Bronchial epithelial cell (primary cell): ENCODE measurements around the gene SLC7A6OS. TPM values are rescaled to one million over a fixed set of nuclear protein-coding genes. Genes with fewer than 3 reads are reported as not detected.

Experiments used
- DNase-seq: peaks from one replicate; pipeline ENCODE4 v3.0.0-alpha.2; 2010; ENCODE audit warnings: low read depth
- FAIRE-seq: peaks from 2 replicates; lab custom pipeline; 2011; peaks lifted over from hg19 to GRCh38; lab: Jason Lieb, UNC
- H3K27me3 ChIP-seq: 2 replicates; pipeline ENCODE4 v1.5.1; 2011; ENCODE audit warnings: low read length; ENCODE audit not compliant: control insufficient read depth, insufficient read depth
- H3K36me3 ChIP-seq: 2 replicates; pipeline ENCODE4 v1.5.1; 2011; ENCODE audit warnings: low read length; ENCODE audit not compliant: control insufficient read depth, insufficient read depth
- H3K4me3 ChIP-seq: 2 replicates; pipeline ENCODE4 v1.5.1; 2011; ENCODE audit warnings: mild to moderate bottlenecking, low read depth, low read length, control low read depth
- total RNA-seq: library from RNA; depleted of rRNA; stranded (reverse); fragments of >200 nt; gene quantifications from 2 replicates; pipeline ENCODE4 v1.2.1, GENCODE V29; 2014
- TF ChIP-seq, protein P1 (sequence below): IDR thresholded peaks from 2 replicates; pipeline ENCODE4 v1.5.1; 2011; ENCODE audit warnings: mild to moderate bottlenecking, moderate library complexity, low read length, control low read depth, inconsistent platforms; ENCODE audit not compliant: insufficient read depth, severe bottlenecking

The SLC7A6OS gene
- total RNA-seq, 1 donor from 2014 or later, result 17.4 TPM

DNA sequence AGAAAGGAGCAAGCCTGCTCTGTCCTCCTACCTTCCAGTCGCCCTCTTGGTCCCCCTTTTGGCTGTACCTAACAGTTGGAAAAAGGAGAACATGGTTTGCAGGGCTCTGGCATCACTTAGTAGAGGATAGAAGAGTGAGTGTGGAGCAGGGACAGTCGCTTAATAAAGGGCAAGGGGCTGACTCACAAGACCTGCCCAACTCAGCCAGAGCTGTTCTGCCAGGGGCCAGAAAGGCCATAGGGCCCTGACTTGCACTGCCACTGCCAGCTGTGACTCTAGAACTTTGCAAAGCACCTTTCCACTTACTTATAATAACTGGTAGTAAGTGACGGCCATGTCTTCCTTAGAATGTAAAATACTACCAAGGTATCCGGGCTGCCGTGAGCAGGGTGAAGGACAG lies 13.6 kb upstream of the SLC7A6OS start:
- no peak for DNase-seq
- no peak for FAIRE-seq
- peaks cover 5% of the 10 kb centered on the region for H3K36me3 ChIP-seq
- TF ChIP-seq, protein P1, sequence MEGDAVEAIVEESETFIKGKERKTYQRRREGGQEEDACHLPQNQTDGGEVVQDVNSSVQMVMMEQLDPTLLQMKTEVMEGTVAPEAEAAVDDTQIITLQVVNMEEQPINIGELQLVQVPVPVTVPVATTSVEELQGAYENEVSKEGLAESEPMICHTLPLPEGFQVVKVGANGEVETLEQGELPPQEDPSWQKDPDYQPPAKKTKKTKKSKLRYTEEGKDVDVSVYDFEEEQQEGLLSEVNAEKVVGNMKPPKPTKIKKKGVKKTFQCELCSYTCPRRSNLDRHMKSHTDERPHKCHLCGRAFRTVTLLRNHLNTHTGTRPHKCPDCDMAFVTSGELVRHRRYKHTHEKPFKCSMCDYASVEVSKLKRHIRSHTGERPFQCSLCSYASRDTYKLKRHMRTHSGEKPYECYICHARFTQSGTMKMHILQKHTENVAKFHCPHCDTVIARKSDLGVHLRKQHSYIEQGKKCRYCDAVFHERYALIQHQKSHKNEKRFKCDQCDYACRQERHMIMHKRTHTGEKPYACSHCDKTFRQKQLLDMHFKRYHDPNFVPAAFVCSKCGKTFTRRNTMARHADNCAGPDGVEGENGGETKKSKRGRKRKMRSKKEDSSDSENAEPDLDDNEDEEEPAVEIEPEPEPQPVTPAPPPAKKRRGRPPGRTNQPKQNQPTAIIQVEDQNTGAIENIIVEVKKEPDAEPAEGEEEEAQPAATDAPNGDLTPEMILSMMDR, result no peak
- no peak overlapping the region for H3K4me3 ChIP-seq
- H3K27me3 ChIP-seq, result no peaks in the 10 kb centered on the region

DNA sequence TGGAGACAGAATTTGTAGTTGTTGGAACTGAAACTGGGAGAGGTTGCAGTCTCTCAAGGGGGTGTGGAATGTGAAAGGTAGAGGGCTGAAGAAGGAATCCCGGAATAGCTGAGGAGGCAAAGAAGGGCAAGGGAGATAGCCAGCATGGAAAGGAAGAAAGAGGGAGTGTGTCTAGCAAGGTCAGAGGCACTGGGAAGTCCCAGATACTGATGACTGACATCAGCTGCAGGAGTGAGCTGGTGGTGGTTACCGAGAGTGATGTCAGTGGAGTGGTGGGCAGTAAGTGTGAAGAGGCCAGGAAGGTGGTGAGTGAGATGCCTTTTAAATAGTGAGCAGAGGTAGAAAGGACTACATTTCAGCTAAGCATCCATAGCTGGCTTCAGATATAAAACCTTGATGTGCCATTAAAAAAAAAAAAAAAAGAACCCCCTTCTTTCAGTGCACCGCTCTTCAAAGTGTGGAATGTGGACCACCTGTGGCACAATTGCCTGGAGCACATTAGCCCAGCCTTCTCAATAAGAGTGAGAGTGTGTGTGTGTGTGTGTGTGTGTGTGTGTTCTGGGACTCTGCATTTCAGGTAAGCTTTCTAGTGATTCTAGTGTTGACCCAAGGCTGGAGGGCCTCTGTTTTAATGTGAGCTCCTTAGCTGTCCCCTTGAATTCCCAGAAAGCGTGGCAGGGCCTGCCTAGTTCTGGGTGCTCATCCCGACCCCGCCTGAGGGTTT lies 8.6 kb upstream of the SLC7A6OS start:
- Histone ChIP-seq H3K4me3 (no peak overlapping the region), H3K27me3 (no peaks in the 10 kb centered on the region), H3K36me3 (peaks cover 10% of the 10 kb centered on the region)
- TF ChIP-seq, protein P1, result no peak
- DNase-seq (no peak), FAIRE-seq (no peak)

DNA sequence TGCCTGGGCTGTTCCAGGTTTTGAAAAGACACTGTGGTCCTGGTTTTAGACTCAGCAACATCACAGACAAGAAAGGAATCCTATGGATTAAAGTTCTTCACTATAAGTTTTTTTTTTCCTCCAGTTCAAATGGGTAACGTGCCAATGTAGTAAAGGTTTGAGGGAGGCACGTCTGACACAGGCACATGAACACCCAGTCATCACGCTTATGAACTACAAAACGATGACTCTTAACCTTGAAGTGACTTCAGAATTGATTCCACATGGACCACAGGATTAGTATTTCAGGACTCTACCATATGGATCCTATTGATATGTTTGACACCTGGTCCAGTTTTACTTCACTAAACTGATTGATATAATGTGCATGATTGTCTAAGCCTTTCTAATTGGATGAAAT lies 2.4 kb upstream of the SLC7A6OS start:
- no peak overlapping the region for H3K4me3 ChIP-seq
- TF ChIP-seq, protein P1, result no peak
- H3K27me3 ChIP-seq, result no peaks in the 10 kb centered on the region
- peaks cover 5% of the 10 kb centered on the region for H3K36me3 ChIP-seq
- FAIRE-seq (no peak), DNase-seq (no peak)

DNA sequence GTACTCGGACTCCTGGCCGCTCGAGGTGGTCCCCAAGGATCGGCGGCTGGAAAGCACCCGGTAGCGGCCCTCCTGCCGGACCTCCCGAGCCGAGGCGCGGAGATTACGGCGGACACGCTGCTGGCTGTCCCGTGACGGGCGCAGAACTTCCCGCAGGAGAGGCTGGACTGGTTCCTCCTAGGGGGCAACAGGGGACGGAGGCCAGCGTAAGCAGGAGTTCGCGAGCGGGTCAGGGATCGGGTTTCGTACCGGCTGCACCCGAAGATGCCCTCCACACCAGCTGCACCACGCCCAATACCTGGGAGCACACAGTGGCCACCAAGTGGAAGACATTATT lies 341 bp downstream of the SLC7A6OS start:
- H3K4me3 ChIP-seq, result peak overlapping the region; percentile 76
- no peaks in the 10 kb centered on the region for H3K27me3 ChIP-seq
- FAIRE-seq, result no peak
- DNase-seq, result no peak
- H3K36me3 ChIP-seq, result peaks cover 7% of the 10 kb centered on the region
- TF ChIP-seq, protein P1, result no peak

DNA sequence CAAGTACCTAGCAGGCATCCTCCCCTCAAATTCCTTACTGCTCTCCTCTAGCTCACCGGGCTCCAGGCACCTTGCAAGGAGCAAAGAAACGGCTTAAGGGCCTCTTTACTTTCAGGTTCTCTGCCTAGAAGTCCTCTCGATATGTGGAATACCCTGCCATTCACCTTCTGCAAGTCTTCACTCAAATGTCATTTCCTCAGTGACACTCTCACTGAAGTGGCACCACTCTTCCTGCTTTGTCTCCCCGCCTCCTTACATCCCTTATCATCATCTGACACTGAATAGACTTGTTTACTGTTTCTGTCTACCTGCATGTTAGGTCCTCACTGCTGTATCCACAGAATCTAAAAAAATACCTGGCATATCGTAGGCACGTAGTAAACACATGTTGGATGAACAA lies 947 bp downstream of the SLC7A6OS start:
- FAIRE-seq (no peak), DNase-seq (no peak)
- peaks cover 7% of the 10 kb centered on the region for H3K36me3 ChIP-seq
- peak overlapping the region; percentile 76 for H3K4me3 ChIP-seq
- TF ChIP-seq, protein P1, result no peak
- no peaks in the 10 kb centered on the region for H3K27me3 ChIP-seq

DNA sequence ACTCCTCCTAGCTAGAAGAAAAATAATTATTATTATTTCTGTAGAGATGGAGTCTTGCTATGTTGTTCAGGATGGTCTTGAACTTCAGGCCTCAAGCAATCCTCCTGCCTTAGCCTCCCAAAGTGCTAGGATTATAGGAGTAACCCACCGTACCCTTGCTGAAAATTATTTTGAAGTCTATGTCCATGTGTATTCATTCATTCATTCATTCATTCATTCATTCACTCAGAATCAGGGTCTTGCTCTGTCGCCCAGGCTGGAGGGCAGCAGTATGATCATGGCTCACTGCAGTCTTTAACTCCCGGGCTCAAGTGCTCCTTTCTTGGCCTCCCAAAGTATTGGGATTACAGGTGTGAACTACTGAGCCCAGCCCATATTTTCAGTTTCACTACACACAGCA lies 4.1 kb downstream of the SLC7A6OS start:
- H3K27me3 ChIP-seq, result no peaks in the 10 kb centered on the region
- no peak overlapping the region for H3K4me3 ChIP-seq
- no peak for FAIRE-seq
- H3K36me3 ChIP-seq, result peaks cover 19% of the 10 kb centered on the region
- TF ChIP-seq, protein P1, result no peak
- no peak for DNase-seq
